Activated naive CD4-positive, alpha-beta T cell (primary cell): Measurements from ENCODE around the gene SLC43A2.
"Not testable (repeated sequence)": the region's sequence is repeated elsewhere in the genome, so short reads cannot be mapped to it uniquely, and the experiment has no call there.

Experiments used
- DNase-seq, 4 experiments: peaks; one replicate each; lab custom pipeline; 2025; lab: John Stamatoyannopoulos, UW

The SLC43A2 gene

DNA sequence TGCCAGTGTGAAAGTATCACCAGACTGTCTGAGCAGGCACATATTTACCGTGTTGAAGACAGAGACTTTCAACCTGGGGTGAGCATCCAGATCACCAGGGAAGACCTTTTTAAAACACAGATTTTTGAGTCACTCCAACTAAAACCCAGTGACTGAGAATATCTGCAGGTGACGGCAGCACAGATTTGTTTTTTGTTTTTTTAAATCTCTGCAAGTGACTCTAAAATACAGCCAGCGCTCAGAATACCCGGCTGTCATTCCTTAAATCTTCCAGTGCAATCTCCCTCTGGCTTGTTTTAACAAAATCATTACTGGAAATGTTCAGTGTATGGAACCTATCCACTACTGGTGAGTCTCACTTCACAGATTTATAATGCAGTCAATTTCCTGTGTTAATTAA lies 92.9 kb downstream of the SLC43A2 start:
- DNase-seq, result no peak

DNA sequence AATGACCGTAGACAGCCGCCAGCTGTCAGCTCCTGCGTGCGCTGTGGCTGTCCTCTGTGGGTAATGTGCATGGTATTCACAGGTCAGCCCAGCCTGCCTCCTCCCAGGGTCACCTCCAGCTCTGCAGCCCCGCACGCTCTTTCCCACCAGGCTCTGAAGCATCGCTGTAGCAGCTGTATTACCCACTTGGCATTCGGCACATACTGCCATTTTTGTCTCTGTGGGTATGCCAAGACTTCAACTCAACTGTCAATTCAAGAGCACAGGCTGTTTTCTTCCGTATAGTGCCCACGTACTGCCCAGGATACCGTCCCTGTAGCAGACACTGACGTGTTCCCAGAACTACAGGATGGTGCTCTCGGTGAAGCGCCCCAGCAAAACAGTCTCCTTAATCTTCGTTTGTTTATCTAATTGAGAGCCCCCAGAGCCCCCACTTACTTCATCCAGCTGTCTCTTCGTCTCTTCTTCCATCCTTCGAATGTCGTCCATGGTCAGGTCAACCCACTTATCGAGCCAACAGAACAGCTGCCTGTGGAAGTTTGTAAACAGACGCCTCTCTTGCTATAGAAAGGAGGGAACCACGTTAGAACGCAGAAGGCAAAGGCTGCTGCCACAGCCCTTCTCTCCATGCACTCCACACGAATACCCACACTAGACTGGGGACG lies 94.8 kb downstream of the SLC43A2 start:
- no peak for DNase-seq

DNA sequence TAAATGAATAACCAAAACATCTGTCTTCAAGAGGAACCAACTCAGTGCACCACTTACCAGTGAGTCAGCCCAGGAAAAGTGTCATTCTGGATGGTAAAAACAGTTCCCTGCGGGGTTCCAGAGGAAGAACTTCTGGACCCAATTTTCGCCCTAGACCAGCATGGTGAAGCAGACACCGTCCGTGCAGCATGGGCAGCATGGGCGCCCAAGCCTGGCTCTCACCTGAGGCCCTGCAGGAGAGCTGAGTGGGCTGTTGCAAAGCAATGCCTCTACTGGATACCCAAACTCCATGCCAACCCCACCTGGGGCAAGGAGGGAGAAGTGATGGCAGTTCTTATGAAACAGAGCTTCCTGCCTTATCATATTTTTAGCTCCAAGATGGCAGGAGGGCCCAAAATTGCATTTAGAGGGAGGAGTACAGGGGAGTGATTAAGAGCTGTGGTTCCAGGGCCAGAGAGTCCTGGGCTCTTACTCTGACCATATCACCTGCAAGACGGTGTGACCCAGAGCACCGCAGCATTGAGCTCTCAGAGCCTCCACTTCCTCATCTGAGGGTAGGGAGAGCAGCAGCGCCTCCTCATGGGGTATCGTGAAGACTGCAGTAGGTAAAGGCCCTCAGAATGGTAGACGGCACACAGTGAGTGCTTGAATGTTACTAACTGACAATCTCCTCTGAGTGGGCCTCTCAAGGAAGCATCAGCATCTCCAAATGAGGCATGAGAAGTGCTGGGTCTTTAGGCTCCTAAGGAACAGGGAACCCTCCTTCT lies 95.6 kb downstream of the SLC43A2 start:
- DNase-seq, result peak in 2 of 4 experiments; percentile 4 to 24

DNA sequence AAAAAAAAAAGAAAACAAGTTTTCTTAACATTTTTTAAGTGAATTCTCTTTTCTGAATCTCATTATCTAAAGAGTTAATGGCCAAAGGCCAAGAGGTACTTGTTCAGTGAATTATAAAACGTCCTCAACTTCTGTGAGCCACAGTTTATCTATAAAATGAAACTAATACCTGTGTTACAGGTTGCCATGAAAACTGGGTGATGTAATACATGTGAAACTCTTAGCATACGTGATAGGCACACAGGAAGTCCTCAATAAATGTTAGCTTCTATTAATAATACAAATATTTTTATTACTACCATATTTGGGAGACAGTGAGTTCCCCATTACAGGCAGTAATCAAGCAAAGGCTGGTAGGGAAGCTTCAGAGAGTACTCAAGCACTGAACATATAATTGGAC lies 98.8 kb downstream of the SLC43A2 start:
- DNase-seq, result no peak

DNA sequence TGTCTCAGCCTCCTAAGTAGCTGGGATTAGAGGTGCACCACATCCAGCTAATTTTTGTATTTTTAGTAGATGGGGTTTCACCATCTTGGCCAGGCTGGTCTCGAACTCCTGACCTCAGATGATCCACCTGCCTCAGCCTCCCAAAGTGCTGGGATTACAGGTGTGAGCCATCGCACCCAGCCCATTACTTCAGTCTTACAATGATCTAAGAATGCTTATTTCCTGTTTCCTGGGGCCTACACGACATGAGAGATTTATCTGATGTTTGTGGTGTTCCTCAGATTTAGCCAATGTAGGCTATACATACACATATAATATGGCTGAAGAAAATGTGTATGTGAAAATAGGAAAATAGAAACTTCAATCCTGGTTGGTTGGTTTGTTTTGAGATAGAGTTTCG lies 101.8 kb downstream of the SLC43A2 start:
- DNase-seq, result not testable (repeated sequence)

DNA sequence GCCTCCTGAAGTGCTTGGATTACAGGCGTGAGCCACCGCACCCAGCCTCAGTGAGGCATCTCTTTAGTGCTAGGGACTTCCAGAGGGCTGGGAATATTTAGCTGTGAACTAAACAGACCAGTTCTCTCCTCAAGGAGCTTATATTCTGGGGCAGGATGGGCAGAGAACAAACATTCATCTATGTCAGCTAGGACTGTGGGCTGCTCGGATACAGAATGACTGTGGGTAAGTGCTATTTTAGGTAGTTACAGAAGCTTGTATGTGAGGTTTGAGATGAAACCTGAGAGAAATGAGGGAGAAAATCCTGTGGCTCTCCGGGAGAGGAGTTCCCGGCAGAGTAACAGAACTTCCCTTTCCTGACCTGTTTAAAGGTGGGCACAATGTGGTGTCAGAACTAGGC lies 106.0 kb downstream of the SLC43A2 start:
- DNase-seq, result no peak

DNA sequence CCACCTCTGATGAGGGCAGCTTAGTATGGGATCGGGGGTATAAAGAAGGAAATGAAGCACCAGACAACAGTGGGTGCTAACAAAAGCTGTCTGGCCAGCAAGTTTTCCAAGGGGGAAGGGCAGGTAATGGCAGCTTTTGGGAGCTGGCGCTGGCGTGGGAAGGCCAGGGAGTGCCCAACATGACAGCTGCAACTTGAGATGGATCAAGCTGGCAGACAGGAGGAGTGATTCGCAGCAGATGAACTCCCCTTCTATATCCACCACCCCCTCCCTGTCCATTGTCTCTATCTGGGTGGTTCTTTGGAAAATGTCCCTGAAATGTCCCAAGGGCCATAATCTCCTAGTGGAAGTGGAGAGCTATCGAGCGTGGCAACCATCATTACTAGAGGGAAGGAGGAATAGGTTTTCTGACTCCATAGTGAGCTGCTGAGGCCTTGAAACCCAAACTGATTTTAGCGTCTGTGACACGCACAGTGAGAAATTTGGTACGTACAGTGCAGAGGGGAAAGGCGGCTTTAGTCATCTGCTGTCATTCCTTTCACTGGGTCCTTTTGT lies 107.5 kb downstream of the SLC43A2 start:
- DNase-seq, result no peak

DNA sequence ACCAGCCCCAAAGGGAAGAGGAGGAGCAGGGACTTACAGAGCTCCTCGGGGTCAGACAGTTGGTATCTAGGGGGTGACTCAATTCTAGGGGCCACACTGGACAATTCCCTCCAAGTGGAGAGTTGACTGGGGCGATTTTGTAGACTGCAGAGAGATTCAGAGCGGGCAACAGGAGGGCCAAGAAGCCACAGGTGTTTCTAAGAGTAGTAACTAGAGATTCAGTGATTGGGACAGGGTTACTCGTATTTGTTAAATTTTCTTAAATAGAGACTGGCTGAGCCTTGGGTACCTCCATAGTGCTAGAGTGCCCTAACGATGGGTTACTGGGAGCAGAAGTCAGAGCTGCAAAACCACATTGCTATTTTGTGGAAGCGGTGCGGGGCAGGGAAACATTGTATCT lies 109.0 kb downstream of the SLC43A2 start:
- no peak for DNase-seq
